Activated naive CD4-positive, alpha-beta T cell treated with anti-CD3 and anti-CD28 coated beads for 36 hours (primary cell): ENCODE results near the gene RPL18. TPM values are rescaled to one million over a fixed set of nuclear protein-coding genes. Genes with fewer than 3 reads are reported as not detected.
"Not testable (repeated sequence)": the region's sequence is repeated elsewhere in the genome, so short reads cannot be mapped to it uniquely, and the experiment has no call there.

Experiments used
- CTCF ChIA-PET: fragments of 350-600 bp; sonication (Branson Sonifier 250); formaldehyde crosslinking; loops from one replicate; lab custom pipeline; 2021; ENCODE audit warnings: antibody characterized with exemption; lab: Charles Lee
- DNase-seq: peaks from one replicate; pipeline ENCODE4 v3.0.0-alpha.2; 2020
- H3K27ac Mint-ChIP-seq: one replicate; pipeline ENCODE4 v1.8.0; 2021; ENCODE audit warnings: mild to moderate bottlenecking, mixed read lengths
- H3K27me3 Mint-ChIP-seq: one replicate; pipeline ENCODE4 v1.8.0; 2021; ENCODE audit warnings: low read depth, mixed read lengths
- H3K36me3 Mint-ChIP-seq: one replicate; pipeline ENCODE4 v1.8.0; 2021; ENCODE audit warnings: low read depth, mixed read lengths
- H3K4me1 Mint-ChIP-seq: one replicate; pipeline ENCODE4 v1.8.0; 2021; ENCODE audit warnings: low read depth, mixed read lengths
- H3K4me3 Mint-ChIP-seq: one replicate; pipeline ENCODE4 v1.8.0; 2021; ENCODE audit warnings: mild to moderate bottlenecking, moderate library complexity, mixed read lengths
- H3K9me3 Mint-ChIP-seq: one replicate; pipeline ENCODE4 v1.8.0; 2021; ENCODE audit warnings: mixed read lengths
- intact Hi-C: fragments of 100-400 bp; cut with micrococcal nuclease; formaldehyde crosslinking; loops from one replicate; pipeline ENCODE4 v1.15.1; 2023
- total RNA-seq, 2 experiments: library from RNA; stranded (reverse); gene quantifications; one replicate each; pipeline ENCODE4 v1.2.3, GENCODE V29; 2021

RPL18 gene
- total RNA-seq: 1,000 to 10,000 TPM; 2,373 to 2,473 TPM

GRCh38 chr19:48618916-48619691 is at the start of gene RPL18, which contains the start of gene SPHK2:
TSS of gene RPL18 (minus strand) at chr19:48619178. CDS start at chr19:48619143, 35 bp downstream.
TSS of gene SPHK2 (plus strand) at chr19:48619506. CDS start at chr19:48620515, 1,009 bp downstream.
- CTCF ChIA-PET: no interaction called here
- no peaks in the 10 kb centered on the region for H3K27me3 Mint-ChIP-seq
- intact Hi-C loops: loop anchor here (1.0 to 2.0 kb wide), 5 partner anchors 18 to 298 kb away; partner anchors contain the start of genes CYTH2, DBP, GRWD1 and SYNGR4
- peak; percentile 95 for DNase-seq
- H3K4me3 Mint-ChIP-seq: peak within 1 kb of the TSS; percentile 99
- H3K4me1 Mint-ChIP-seq: peaks cover 53% of the 10 kb centered on the region
- no peaks in the 10 kb centered on the region for H3K9me3 Mint-ChIP-seq
- H3K36me3 Mint-ChIP-seq: peaks cover 60% of the 10 kb centered on the region
- H3K27ac Mint-ChIP-seq: peak within 1 kb of the TSS; percentile 99

- Mint-ChIP-seq H3K4me3 (no peak overlapping the region), H3K27ac (no peak overlapping the region), H3K4me1 (no peaks in the 10 kb centered on the region), H3K36me3 (no peaks in the 10 kb centered on the region), H3K27me3 (no peaks in the 10 kb centered on the region), H3K9me3 (no peaks in the 10 kb centered on the region)
- DNase-seq: no peak
- intact Hi-C loops: no loop called here
- CTCF ChIA-PET: no interaction called here
Observed at GRCh38 chr19:48668761-48669160, 49.8 kb upstream of the RPL18 start.

- Mint-ChIP-seq H3K27ac (no peak overlapping the region), H3K4me1 (no peaks in the 10 kb centered on the region), H3K9me3 (no peaks in the 10 kb centered on the region), H3K4me3 (no peak overlapping the region), H3K36me3 (no peaks in the 10 kb centered on the region), H3K27me3 (no peaks in the 10 kb centered on the region)
- intact Hi-C loops: no loop called here
- CTCF ChIA-PET: no interaction called here
- no peak for DNase-seq
Observed at GRCh38 chr19:48668332-48668731, 49.4 kb upstream of the RPL18 start.

GRCh38 chr19:48665786-48666185 is 46.8 kb upstream of the RPL18 start:
- Mint-ChIP-seq H3K27ac (no peak overlapping the region), H3K27me3 (no peaks in the 10 kb centered on the region), H3K4me1 (peaks cover 6% of the 10 kb centered on the region), H3K36me3 (no peaks in the 10 kb centered on the region), H3K9me3 (no peaks in the 10 kb centered on the region), H3K4me3 (no peak overlapping the region)
- intact Hi-C loops: no loop called here
- no peak for DNase-seq
- CTCF ChIA-PET: interaction anchor here (1.3 kb wide), 1 partner anchor 9 kb away, joined by 7 read pairs; no protein-coding TSS in a partner anchor

GRCh38 chr19:48664476-48664875 is 45.5 kb upstream of the RPL18 start:
- CTCF ChIA-PET: interaction anchor here (0.6 to 1.3 kb wide), 2 partner anchors 10 to 105 kb away, joined by 3 to 7 read pairs; no protein-coding TSS in a partner anchor
- Mint-ChIP-seq H3K36me3 (no peaks in the 10 kb centered on the region), H3K27me3 (no peaks in the 10 kb centered on the region), H3K4me3 (no peak overlapping the region), H3K4me1 (peaks cover 8% of the 10 kb centered on the region), H3K27ac (no peak overlapping the region), H3K9me3 (no peaks in the 10 kb centered on the region)
- DNase-seq: no peak
- intact Hi-C loops: no loop called here

GRCh38 chr19:48663667-48664066 is 44.7 kb upstream of the RPL18 start:
- CTCF ChIA-PET: no interaction called here
- no peaks in the 10 kb centered on the region for H3K36me3 Mint-ChIP-seq
- intact Hi-C loops: no loop called here

GRCh38 chr19:48661711-48662090 is 42.7 kb upstream of the RPL18 start:
- H3K36me3 Mint-ChIP-seq: no peaks in the 10 kb centered on the region
- CTCF ChIA-PET: interaction anchor here (1.4 kb wide), 1 partner anchor 13 kb away, joined by 3 read pairs; no protein-coding TSS in a partner anchor
- DNase-seq: no peak
- no peak overlapping the region for H3K4me3 Mint-ChIP-seq
- no peaks in the 10 kb centered on the region for H3K9me3 Mint-ChIP-seq
- peaks cover 8% of the 10 kb centered on the region for H3K4me1 Mint-ChIP-seq
- H3K27me3 Mint-ChIP-seq: no peaks in the 10 kb centered on the region
- H3K27ac Mint-ChIP-seq: no peak overlapping the region
- intact Hi-C loops: no loop called here

More at GRCh38 chr19:48663667-48664066, 44.7 kb upstream of the RPL18 start:
- Mint-ChIP-seq H3K27me3 (no peaks in the 10 kb centered on the region), H3K9me3 (no peaks in the 10 kb centered on the region), H3K4me3 (no peak overlapping the region), H3K27ac (no peak overlapping the region), H3K4me1 (peaks cover 8% of the 10 kb centered on the region)
- DNase-seq: no peak

- intact Hi-C loops: no loop called here
- Mint-ChIP-seq H3K4me3 (peak overlapping the region; percentile 38), H3K27me3 (no peaks in the 10 kb centered on the region), H3K9me3 (no peaks in the 10 kb centered on the region), H3K27ac (peak overlapping the region; percentile 86), H3K36me3 (no peaks in the 10 kb centered on the region), H3K4me1 (peaks cover 8% of the 10 kb centered on the region)
- CTCF ChIA-PET: no interaction called here
- DNase-seq: peak; percentile 87
Observed at GRCh38 chr19:48660852-48661710, 42.1 kb upstream of the RPL18 start.

GRCh38 chr19:48659768-48660167 is 40.8 kb upstream of the RPL18 start:
- Mint-ChIP-seq H3K27me3 (no peaks in the 10 kb centered on the region), H3K4me1 (peaks cover 8% of the 10 kb centered on the region), H3K27ac (no peak overlapping the region), H3K4me3 (no peak overlapping the region), H3K9me3 (no peaks in the 10 kb centered on the region), H3K36me3 (no peaks in the 10 kb centered on the region)
- intact Hi-C loops: no loop called here
- DNase-seq: no peak
- CTCF ChIA-PET: no interaction called here

- CTCF ChIA-PET: no interaction called here
- Mint-ChIP-seq H3K27me3 (no peaks in the 10 kb centered on the region), H3K4me3 (no peak overlapping the region), H3K4me1 (peaks cover 8% of the 10 kb centered on the region), H3K27ac (no peak overlapping the region), H3K9me3 (no peaks in the 10 kb centered on the region), H3K36me3 (no peaks in the 10 kb centered on the region)
- intact Hi-C loops: no loop called here
- DNase-seq: no peak
Observed at GRCh38 chr19:48658483-48658882, 39.5 kb upstream of the RPL18 start.

- CTCF ChIA-PET, H3K4me1 Mint-ChIP-seq, H3K9me3 Mint-ChIP-seq, H3K36me3 Mint-ChIP-seq, H3K4me3 Mint-ChIP-seq, H3K27me3 Mint-ChIP-seq, DNase-seq, H3K27ac Mint-ChIP-seq, intact Hi-C loops: not testable (repeated sequence)
Observed at GRCh38 chr19:48657828-48658227, 38.9 kb upstream of the RPL18 start.

- CTCF ChIA-PET: no interaction called here
- H3K27me3 Mint-ChIP-seq: no peaks in the 10 kb centered on the region
- H3K27ac Mint-ChIP-seq: no peak overlapping the region
- H3K9me3 Mint-ChIP-seq: no peaks in the 10 kb centered on the region
- H3K36me3 Mint-ChIP-seq: no peaks in the 10 kb centered on the region
- H3K4me1 Mint-ChIP-seq: peaks cover 10% of the 10 kb centered on the region
- intact Hi-C loops: no loop called here
- no peak for DNase-seq
- no peak overlapping the region for H3K4me3 Mint-ChIP-seq
Observed at GRCh38 chr19:48656840-48657474, 38.0 kb upstream of the RPL18 start.
